ACHN (cell line): ENCODE results near the gene TENT4B.

Source experiments
- DNase-seq: peaks from one replicate; pipeline ENCODE4 v3.0.0-alpha.2; 2015
- in situ Hi-C: cut with HindIII; loops from 2 replicates; pipeline ENCODE4 v1.10.0; 2017; ENCODE audit warnings: low sequenced_read_pairs, low pct_ligation_motif_present, low pct_unique_long_range_greater_than_20kb

The TENT4B gene

GRCh38 chr16:50188619-50189136 is 35.6 kb downstream of the TENT4B start:
- in situ Hi-C loops = no loop called here
- DNase-seq = no peak

- in situ Hi-C loops = no loop called here
- no peak for DNase-seq
Measured at GRCh38 chr16:50190292-50190691, 37.2 kb downstream of the TENT4B start.

- DNase-seq = no peak
- in situ Hi-C loops = no loop called here
Measured at GRCh38 chr16:50192386-50193050, 39.4 kb downstream of the TENT4B start.

GRCh38 chr16:50193594-50193993 is 40.5 kb downstream of the TENT4B start:
- DNase-seq = no peak
- in situ Hi-C loops = no loop called here

GRCh38 chr16:50195276-50195675 is 42.2 kb downstream of the TENT4B start:
- in situ Hi-C loops = no loop called here

GRCh38 chr16:50195756-50196155 is 42.6 kb downstream of the TENT4B start:
- in situ Hi-C loops = no loop called here
- DNase-seq = no peak

More at GRCh38 chr16:50195276-50195675, 42.2 kb downstream of the TENT4B start:
- peak; percentile 20 for DNase-seq

- in situ Hi-C loops = no loop called here
- DNase-seq = no peak
Measured at GRCh38 chr16:50197582-50197981, 44.5 kb downstream of the TENT4B start.

GRCh38 chr16:50198802-50199403 is 45.8 kb downstream of the TENT4B start:
- DNase-seq = no peak
- in situ Hi-C loops = no loop called here

- no peak for DNase-seq
- in situ Hi-C loops = no loop called here
Measured at GRCh38 chr16:50201787-50202186, 48.7 kb downstream of the TENT4B start.

GRCh38 chr16:50202926-50203624 is 50.0 kb downstream of the TENT4B start:
- peak; percentile 95 for DNase-seq
- in situ Hi-C loops = no loop called here

GRCh38 chr16:50203681-50204080 is 50.6 kb downstream of the TENT4B start:
- in situ Hi-C loops = no loop called here

GRCh38 chr16:50204453-50205108 is 51.5 kb downstream of the TENT4B start:
- in situ Hi-C loops = no loop called here
- no peak for DNase-seq

More at GRCh38 chr16:50203681-50204080, 50.6 kb downstream of the TENT4B start:
- DNase-seq = peak; percentile 23

GRCh38 chr16:50207652-50208051 is 54.5 kb downstream of the TENT4B start:
- DNase-seq = peak; percentile 26
- in situ Hi-C loops = no loop called here

- in situ Hi-C loops = no loop called here
- peak; percentile 42 for DNase-seq
Measured at GRCh38 chr16:50208460-50208931, 55.4 kb downstream of the TENT4B start.

- in situ Hi-C loops = no loop called here
- DNase-seq = no peak
Measured at GRCh38 chr16:50209546-50210265, 56.6 kb downstream of the TENT4B start.

- in situ Hi-C loops = no loop called here
- DNase-seq = peak; percentile 87
Measured at GRCh38 chr16:50210266-50211038, 57.3 kb downstream of the TENT4B start.

- peak; percentile 73 for DNase-seq
- in situ Hi-C loops = no loop called here
Measured at GRCh38 chr16:50213939-50214519, 60.9 kb downstream of the TENT4B start.
